Cerebellar cortex (tissue), 1 donor: ENCODE measurements around the gene ELAPOR1.
"Not testable (repeated sequence)": the region's sequence is repeated elsewhere in the genome, so short reads cannot be mapped to it uniquely, and the experiment has no call there.

Experiments used
- DNase-seq: peaks from one replicate; pipeline ENCODE4 v3.0.0-alpha.2; 2015; ENCODE audit warnings: low spot score

Gene ELAPOR1

GRCh38 chr1:109137958-109138357, 24.0 kb downstream of the ELAPOR1 start:
- DNase-seq = no peak

- no peak for DNase-seq
Observed at GRCh38 chr1:109138358-109138757, 24.4 kb downstream of the ELAPOR1 start.

- no peak for DNase-seq
Observed at GRCh38 chr1:109140392-109140791, 26.5 kb downstream of the ELAPOR1 start.

- DNase-seq = no peak
Observed at GRCh38 chr1:109142260-109142659, 28.3 kb downstream of the ELAPOR1 start.

- DNase-seq = not testable (repeated sequence)
Observed at GRCh38 chr1:109142725-109143124, 28.8 kb downstream of the ELAPOR1 start.

GRCh38 chr1:109148987-109149561, 35.2 kb downstream of the ELAPOR1 start:
- DNase-seq = no peak

GRCh38 chr1:109149874-109150601, 36.1 kb downstream of the ELAPOR1 start:
- DNase-seq = no peak

GRCh38 chr1:109151146-109151990, 37.5 kb downstream of the ELAPOR1 start:
- no peak for DNase-seq

GRCh38 chr1:109152196-109152595, 38.3 kb downstream of the ELAPOR1 start:
- DNase-seq = no peak

- DNase-seq = no peak
Observed at GRCh38 chr1:109156916-109157385, 43.0 kb downstream of the ELAPOR1 start.

- DNase-seq = no peak
Observed at GRCh38 chr1:109158433-109158832, 44.5 kb downstream of the ELAPOR1 start.

- DNase-seq = no peak
Observed at GRCh38 chr1:109159326-109159725, 45.4 kb downstream of the ELAPOR1 start.

GRCh38 chr1:109160071-109160840, 46.3 kb downstream of the ELAPOR1 start:
- no peak for DNase-seq

GRCh38 chr1:109161858-109162606, 48.1 kb downstream of the ELAPOR1 start:
- no peak for DNase-seq

- no peak for DNase-seq
Observed at GRCh38 chr1:109162626-109163025, 48.7 kb downstream of the ELAPOR1 start.

GRCh38 chr1:109163551-109163950, 49.6 kb downstream of the ELAPOR1 start:
- DNase-seq = no peak
